HT1080 (cell line): Measurements from ENCODE around the gene RASL11A. TPM values are rescaled to one million over a fixed set of nuclear protein-coding genes. Genes with fewer than 3 reads are reported as not detected.
"Not testable (repeated sequence)": the region's sequence is repeated elsewhere in the genome, so short reads cannot be mapped to it uniquely, and the experiment has no call there.

ENCODE experiments used
- DNase-seq: peaks from one replicate; pipeline ENCODE4 v3.0.0-alpha.2; 2015; ENCODE audit warnings: low read depth
- polyA plus RNA-seq, 2 experiments: library from polyadenylated mRNA; depleted of rRNA; stranded (reverse); fragments of >200 nt; gene quantifications; 2 replicates each; pipeline ENCODE4 v1.2.3, GENCODE V29; 2015
- total RNA-seq: library from RNA; depleted of rRNA; stranded (reverse); fragments of >200 nt; shearing (Covaris generic); gene quantifications from 2 replicates; pipeline ENCODE4 v1.2.3, GENCODE V29; 2014; rRNA removed

Gene RASL11A, protein sequence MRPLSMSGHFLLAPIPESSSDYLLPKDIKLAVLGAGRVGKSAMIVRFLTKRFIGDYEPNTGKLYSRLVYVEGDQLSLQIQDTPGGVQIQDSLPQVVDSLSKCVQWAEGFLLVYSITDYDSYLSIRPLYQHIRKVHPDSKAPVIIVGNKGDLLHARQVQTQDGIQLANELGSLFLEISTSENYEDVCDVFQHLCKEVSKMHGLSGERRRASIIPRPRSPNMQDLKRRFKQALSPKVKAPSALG
- total RNA-seq: 13.4 and 16.2 TPM in 2 replicates
- 4.0 and 6.6 TPM in 2 replicates for polyA plus RNA-seq (2015; cell fraction: cytosol; rRNA removed)
- 2.0 and 4.2 TPM in 2 replicates for polyA plus RNA-seq (2015; cell fraction: nucleus; rRNA removed)

DNA sequence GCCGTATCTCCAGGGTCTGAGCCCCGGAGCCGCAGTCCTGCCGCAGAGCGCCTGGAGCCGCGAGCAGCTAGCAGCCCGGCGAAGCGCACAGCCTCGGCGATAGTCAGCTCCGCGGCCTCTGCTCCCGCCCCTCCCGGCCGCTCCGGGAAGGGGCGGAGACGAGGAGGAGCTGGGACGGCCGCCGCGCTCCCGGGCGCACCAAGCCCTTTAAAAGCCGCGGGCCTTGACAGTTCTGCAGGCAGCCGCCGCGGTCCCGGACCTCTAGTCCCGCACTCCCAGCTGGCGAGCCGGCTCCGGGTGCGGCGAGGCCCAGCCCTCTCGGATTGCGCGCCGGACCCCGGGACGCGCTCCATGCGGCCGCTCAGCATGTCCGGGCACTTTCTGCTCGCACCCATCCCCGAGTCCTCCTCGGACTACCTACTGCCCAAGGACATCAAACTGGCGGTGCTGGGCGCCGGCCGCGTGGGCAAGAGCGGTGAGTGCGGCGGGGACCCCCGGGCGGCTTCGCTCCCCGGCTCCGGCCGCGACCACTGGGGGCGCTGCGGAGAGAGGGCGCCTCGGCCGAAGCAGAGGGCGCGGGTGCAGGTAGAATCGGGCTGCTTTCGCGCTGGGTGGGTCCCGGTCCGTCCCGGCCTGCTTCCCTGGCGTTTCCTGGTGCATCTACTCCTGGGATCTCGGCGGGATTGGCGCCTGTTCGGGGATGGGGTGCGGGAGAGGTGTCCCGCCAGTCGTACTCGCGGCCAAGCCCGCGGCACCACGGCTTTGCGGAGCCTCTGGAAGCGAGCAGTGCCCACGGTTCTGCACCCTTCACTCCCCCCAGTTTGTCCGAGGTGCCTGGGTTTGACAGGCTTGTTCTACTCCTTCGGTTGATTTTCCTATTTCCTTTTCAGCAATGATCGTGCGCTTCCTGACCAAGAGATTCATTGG lies at the start of gene RASL11A:
Gene RASL11A (plus strand): TSS at position 237 of the 927 bp plus-strand sequence. CDS start 115 bp downstream, at position 352.
- peak; percentile 78 for DNase-seq

DNA sequence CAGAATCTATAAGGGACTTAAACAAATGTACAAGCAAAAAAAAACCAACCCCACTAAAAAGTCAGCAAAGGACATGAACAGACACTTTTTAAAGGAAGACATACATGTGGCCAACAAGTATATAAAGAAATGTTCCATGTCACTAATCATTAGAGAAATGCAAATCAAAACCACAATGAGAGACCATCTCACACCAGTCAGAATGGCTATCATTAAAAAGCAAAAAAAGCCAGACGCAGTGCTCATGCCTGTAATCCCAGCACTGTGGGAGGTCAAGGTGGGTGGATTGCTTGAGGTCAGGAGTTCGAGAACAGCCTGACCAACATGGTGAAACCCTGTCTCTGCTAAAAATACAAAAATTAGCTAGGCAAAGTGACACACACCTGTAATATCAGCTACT lies 48.5 kb upstream of the RASL11A start:
- DNase-seq: not testable (repeated sequence)

DNA sequence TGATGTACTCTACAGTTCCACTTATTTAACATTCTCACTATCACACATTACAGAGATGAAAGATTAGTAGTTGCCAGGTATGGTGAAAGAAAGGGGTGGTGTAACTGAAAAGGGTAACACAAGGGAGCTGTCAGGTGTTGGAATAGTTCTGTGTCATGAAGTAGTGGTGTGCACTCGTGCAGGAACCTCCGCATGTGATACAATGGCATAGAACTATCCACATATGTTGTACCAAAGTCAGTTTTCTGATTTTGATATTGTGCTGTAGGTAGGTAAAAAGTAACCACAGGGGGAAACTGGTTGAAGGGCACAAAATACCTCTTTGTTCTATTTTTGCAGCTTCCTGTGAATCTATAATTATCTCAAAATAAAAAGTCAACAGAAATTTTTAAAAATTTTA lies 43.6 kb upstream of the RASL11A start:
- DNase-seq: no peak

DNA sequence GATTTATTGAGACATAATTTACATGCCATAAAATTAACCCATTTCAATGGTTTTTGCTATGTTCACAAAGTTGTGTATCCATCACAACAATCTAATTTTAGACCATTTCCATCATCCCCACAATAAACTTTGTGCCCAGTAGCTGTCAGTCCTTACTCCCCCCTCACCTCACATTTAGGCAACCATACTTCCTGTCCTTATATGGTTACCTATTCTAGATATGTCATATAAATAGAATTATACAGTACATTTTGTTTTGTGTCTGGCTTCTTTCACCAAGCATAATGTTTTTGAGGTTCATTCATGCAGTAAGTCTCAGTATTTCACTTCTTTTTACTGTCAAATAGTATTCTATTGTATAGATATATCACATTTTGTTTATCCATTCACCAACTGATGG lies 42.5 kb upstream of the RASL11A start:
- no peak for DNase-seq

DNA sequence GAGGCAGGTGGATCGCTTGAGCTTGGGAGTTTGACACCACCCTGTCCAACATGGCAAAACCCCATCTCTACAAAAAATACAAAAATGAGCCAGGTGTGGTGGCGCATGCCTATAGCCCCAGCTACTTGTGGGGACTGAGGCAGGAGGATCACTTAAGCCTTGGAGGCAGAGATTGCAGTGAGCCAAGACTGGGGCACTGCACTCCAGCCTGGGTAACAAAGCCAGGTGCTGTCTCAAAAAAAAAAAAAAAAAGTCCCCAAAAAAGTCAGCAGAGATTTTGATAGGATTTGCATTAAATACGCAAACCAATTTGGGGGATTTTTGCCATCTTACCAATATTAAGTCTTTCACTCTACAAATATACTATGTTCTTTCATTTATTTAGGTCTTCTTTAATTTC lies 41.0 kb upstream of the RASL11A start:
- no peak for DNase-seq

DNA sequence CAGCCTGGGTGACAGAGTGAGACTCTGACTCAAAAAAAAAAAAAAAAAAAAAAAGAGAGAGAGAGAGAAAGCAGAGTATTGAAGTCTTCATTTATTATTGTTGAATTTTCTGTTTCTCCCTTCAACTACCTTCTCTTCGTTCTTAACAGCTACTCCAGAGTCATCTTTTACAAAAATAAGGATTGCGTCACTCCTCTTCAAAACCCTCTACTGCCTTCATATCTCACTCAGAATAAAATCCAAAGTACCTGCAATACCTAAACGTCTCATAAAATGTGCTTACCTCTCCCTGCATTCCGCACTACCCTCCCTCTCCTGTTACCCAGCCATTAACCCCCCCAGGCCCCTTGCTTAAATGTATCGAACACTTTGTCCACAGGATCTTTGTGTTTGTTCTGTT lies 36.7 kb upstream of the RASL11A start:
- DNase-seq: no peak

DNA sequence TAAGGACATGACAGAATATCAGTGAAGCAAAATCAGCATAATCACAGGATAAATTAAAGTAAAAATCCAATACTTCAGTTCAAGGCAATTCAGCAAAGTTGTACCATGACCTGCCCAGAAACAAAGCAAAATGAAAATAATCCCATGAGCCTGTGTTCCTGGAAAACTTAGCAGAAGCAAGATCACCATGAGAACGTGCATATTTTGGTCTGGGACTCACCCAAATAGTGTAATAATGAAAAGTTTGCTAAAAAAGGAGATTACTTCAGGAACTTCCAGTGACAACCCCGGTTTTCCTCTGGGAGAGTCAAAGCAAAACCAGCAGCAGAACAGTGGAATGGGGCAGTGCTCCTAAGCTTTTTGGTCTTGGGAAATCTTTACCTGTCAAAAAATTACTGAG lies 34.2 kb upstream of the RASL11A start:
- DNase-seq: no peak

DNA sequence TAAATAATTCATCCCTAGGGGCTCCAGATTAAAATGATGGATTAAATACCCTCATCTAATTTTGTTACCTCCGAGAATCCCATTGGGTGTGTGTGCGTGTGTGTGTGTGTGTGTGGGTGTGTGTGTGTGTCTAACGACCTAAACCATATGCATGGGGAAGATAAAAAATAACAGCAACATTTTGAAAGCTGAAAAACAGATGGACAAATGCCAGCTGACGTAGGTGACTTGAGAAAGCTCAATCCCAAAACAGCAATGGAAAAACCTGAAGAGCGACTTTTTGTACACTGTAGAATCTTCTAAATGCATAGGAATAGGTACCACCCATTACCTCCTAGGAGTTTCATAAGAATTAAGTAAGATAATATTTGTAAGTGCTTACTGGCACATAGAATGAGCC lies 27.9 kb upstream of the RASL11A start:
- no peak for DNase-seq

DNA sequence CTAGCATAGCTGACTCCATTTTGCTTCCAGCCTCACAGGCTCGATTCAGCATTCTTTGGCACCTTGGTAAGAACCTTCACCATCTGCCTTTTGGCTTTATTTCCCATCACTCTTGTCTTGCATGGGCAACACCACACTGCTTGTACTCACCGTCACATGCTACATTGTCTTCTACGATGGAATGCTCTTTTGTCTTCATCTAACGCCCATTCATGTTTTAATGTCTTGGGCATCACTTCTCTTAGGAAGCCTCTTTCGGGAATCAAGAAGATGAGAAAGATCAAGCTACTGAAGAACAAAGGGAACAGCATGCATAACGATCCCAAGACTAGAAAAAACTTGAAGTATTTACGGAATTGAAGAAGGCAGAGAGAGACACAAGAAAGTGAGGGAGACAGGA lies 25.0 kb upstream of the RASL11A start:
- no peak for DNase-seq

DNA sequence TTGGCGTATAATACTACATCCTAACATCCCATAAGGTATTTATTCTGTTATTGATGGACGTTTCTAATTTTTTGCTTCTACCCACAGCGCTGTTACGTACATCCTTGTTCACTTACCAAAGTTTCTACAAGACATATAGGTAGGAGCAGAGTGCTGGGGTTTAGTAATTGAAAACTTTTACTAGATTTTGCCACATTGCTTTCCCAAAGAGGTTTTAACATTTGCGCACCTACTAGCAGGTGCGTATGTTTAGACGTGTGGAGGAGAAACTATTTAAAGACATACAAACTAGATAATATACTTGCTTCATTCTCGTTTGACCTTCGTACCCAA lies 19.8 kb upstream of the RASL11A start:
- no peak for DNase-seq

DNA sequence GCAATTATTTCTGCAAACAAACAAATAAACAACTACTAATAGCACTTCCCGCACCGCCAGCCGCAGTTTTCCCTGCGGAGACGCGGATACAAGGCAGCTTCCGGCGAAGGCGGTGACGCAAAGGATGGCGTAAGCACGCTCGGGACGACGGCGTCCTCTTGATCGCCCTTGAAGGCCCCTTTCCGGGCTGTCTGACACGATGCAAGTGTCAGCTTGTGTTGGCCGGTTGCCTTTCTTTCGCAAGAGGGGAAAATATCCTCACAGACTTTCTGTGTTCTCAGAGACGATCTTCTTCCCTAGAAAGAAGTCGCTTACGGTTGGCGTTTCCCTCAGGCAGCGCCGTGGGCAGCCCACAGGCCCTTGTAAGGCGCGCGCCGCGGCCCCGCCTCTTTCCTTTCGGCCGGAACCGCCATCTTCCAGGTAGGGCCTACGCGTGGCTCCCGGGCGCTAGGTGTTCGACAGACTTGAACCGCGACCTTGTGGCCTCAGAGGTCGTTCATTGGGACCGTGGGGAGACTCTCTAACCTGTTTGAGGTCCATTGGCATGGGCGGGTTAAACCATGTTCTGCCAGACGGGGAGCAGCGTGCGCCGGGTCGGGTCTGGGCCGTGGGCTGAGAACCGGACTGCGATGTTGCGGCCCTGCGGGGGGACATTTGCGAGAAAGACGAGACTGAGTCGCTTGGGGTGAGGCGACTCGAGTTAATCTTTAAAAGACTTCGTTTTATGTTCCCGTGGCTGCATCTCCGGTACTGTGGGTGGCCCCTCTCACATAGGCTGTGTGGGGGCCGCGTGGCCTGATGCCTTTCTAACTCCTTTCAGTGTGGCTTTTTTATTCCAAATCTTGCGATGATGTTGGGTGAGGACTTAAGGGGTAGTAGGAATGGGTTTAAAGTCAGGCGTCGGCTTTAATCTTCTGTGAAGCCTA lies 19.2 kb upstream of the RASL11A start, which contains the start of gene RPL21:
Gene RPL21 (plus strand): TSS at position 393 of the 926 bp plus-strand sequence. CDS start 2,219 bp downstream, outside the sequence.
- peak; percentile 92 for DNase-seq

DNA sequence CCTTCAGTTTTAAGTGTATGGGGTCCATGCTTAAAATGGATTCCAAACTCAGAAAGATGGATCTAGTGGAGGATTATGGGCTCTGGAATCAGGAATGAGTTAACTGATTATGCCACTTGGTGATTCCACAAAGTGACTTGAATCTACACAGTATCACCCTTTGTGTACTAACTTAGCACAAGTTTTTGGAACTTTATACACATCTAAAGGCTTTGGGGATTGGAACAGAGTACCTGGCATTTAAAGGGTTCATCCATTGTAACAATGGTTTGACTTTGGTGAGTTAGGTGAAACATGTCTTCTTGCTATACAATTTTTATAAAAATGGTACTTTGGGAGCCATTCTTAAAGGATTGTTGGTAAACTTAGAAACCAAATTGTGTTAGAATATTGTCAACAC lies 18.2 kb upstream of the RASL11A start:
- DNase-seq: no peak

DNA sequence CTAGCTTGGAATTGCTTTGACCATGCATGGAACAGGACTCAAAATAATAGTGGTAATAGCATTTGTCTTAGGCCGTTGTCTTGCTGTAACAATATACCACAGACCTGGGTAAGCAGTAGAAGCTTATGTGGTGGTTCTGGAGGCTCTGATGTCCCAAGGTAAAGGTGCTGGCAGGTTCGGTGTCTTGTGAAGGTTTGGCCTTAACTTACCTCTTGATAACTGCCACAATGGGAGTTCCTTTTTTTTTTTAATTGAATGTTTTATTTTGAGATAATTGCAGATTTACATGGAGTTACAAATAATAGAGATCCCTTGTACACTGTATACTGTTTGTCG lies 13.4 kb upstream of the RASL11A start:
- no peak for DNase-seq

DNA sequence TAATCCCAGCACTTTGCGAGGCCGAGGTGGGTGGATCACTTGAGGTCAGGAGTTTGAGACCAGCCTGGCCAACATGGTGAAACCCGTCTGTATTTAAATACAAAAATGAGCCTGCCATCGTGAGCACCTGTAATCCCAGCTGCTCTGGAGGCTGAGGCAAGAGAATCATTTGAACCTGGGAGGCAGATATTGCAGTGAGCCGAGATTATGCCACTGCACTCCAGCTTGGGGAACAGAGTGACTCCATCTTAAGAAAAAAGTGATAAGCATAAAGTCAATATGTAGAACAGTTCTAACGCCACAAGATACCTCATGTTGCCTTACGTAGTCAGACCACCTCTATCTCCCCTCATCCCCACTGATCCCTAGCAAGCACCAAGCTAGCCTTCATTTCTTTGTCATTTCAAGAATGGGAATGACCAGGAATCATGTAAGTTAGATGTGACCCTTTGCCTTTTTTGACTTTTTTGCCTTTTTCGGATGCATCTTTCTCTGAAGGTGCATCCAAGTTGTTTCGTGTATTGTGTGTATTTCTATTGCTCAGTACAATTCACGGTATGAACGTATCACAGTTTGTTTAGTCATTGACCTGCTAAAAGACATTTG lies 12.9 kb upstream of the RASL11A start:
- no peak for DNase-seq

DNA sequence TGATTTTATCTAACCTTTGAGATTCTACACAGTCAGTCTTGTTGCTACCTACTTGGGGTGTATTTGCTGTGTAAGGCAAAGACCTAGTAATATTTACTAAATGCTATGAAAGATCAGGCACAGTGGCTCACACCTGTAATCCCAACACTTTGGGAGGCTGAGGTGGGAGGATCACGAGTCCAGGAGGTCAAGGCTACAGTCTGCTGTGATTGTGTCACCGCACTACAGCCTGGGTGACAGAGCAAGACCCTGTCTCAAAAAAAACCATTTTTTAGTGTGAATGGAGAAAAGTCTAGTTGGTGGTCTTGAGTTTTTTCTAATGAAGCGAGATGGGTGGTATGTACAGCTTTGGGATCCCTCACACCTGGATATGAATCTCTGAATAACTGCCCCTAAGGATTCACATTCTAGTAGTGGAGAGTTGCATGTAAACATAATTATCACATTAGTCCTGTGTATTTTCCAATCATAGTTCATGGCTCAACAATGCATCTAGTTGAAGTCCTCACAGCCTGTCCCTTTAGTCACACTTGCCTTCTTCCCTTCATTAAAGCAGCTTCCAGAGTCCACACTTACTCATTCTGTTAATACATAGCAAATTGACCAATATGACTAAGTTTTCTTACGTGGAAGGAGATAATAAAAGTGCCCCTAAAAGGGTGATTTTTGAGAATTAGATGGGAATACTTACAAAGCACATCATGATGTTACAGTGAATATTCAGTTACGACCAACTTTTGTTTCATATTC lies 11.8 kb upstream of the RASL11A start:
- DNase-seq: no peak

DNA sequence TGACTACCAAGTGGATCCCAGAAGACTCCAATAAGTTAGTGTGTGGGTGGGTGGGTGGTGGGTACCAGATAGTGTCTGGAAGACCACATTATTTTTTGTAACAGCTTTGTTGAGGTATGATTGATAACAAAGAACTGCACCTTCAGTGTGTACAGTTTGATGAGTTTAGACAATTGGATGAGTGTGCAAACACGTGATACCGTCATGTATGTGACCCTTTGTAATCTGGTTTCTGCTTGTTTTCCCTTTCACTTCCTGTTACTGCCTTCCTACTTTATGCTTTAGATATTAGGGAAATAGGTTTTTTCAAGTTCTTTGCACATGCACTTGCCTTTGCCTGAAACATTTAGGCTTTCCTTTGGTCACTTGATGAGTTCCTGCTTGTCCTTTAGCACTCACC lies 10.8 kb upstream of the RASL11A start:
- DNase-seq: no peak

DNA sequence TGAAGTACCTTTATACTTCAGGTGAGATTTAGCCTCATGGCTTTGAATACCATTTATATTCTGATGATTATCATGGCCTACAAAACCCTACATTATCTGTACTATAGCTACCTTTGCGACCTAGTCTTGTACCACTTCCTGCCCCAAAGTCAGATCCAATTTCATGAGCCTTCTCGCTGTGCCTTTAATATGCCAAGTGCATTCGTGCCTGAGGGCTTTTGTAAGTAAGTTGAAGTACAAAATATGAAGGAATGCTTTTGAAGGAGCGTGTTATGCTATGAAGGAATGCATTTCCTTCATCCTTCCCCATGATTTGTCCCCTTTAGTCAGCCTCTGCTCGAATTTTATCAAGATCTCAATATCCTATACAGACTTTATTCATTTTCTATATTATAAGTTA lies 9.2 kb upstream of the RASL11A start:
- DNase-seq: no peak

DNA sequence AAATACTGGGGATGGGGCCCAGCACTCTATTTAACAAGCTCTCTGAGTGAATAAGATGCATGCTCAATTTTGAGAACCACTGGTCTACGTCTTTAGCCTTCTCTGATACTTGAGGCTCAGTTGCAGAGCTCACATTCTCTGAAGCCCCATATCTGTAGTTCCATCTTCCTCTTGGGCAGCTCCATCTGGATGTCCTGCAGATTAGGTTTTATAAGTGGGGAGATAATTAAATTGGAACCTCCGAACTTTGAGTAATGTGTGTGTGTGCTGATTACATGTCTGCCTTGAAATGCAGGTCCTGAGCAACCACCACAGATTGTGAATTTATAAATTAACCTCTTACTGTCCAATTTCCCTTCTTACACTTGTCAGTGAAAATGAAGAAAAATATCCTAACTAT lies 7.2 kb upstream of the RASL11A start:
- no peak for DNase-seq

DNA sequence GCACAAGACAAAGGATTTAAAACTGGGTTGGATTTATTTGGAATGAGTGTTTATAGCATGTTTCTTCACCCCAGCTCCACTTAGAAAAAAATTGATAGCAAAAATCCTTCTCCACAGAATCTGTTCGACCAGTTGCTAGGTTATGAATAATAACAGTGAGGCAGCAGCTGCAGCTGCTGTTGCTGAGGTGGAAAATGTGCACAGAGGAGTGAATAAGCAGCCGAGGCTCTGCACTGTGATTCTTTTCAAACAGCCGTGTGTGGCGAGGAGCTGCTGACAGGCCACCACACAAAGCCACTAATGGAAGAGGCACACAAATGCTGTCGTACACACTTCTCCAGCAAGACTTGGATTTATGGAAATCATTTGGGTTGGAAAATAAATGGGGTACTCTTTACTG lies 6.4 kb upstream of the RASL11A start:
- DNase-seq: peak; percentile 40

DNA sequence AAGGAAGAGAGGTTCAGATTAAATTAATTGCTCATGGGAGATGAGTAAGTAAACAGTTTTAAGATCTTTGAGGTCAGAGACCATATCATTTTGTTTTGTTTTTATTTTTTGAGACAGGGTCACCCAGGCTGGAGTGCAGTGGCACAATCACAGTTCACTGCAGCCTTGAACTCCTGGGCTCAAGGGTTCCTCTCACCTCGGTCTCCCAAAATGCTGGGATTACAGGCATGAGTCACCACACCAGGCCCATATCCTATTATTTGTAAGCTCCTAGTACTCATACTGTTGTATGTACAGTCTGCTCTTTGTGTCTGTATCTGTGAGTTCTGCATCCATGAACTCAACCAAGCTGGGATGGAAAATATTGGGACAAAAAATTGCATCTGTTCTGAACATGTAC lies 6.0 kb upstream of the RASL11A start:
- DNase-seq: no peak
